ENCODE results near the gene FRMD4B. TPM values are rescaled to one million over a fixed set of nuclear protein-coding genes. Genes with fewer than 3 reads are reported as not detected.
A peak's percentile ranks its signal among the peaks of the same experiment; 100 is the strongest.

Gene FRMD4B
- total RNA-seq, 2 donors from 2014 or later: 57.5 to 86.1 TPM

DNA sequence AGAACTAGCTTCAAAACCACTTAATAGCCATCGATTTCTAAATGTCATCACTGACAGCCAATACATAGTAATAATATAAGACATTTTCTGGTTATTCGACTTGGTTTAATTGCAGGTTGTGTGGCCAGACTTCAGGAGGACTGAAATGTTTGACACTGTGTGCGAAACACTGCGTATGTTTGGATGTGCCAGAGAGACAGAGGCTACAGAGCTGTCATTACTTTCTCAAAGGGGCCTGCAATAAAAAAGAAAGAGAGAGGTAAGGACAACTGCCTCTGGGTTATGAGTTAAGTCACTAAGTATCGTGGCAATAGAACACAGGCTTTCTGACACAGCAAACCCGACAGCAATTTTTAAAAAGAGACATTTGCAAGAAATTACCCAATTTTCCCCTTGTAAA, 264.4 kb downstream of the FRMD4B start:
- Histone ChIP-seq H3K36me3 (no peaks in the 10 kb centered on the region), H3K9me3 (no peaks in the 10 kb centered on the region), H3K4me1 (ENCODE audit: control insufficient read depth in 1 of 2, low read depth in 2 of 2) (no peaks in the 10 kb centered on the region), H3K27me3 (replicated peaks; ENCODE audit: insufficient read depth) (no peaks in the 10 kb centered on the region), H3K27ac (no peak overlapping the region), H3K4me3 (no peak overlapping the region)
- TF ChIP-seq, protein P1, sequence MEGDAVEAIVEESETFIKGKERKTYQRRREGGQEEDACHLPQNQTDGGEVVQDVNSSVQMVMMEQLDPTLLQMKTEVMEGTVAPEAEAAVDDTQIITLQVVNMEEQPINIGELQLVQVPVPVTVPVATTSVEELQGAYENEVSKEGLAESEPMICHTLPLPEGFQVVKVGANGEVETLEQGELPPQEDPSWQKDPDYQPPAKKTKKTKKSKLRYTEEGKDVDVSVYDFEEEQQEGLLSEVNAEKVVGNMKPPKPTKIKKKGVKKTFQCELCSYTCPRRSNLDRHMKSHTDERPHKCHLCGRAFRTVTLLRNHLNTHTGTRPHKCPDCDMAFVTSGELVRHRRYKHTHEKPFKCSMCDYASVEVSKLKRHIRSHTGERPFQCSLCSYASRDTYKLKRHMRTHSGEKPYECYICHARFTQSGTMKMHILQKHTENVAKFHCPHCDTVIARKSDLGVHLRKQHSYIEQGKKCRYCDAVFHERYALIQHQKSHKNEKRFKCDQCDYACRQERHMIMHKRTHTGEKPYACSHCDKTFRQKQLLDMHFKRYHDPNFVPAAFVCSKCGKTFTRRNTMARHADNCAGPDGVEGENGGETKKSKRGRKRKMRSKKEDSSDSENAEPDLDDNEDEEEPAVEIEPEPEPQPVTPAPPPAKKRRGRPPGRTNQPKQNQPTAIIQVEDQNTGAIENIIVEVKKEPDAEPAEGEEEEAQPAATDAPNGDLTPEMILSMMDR (IDR thresholded peaks at IDR 0.05): no peak
- no peak for DNase-seq (ENCODE audit: low spot score)
- ATAC-seq (ENCODE audit: insufficient number of reproducible peaks, low FRiP score, low read depth): no peak

DNA sequence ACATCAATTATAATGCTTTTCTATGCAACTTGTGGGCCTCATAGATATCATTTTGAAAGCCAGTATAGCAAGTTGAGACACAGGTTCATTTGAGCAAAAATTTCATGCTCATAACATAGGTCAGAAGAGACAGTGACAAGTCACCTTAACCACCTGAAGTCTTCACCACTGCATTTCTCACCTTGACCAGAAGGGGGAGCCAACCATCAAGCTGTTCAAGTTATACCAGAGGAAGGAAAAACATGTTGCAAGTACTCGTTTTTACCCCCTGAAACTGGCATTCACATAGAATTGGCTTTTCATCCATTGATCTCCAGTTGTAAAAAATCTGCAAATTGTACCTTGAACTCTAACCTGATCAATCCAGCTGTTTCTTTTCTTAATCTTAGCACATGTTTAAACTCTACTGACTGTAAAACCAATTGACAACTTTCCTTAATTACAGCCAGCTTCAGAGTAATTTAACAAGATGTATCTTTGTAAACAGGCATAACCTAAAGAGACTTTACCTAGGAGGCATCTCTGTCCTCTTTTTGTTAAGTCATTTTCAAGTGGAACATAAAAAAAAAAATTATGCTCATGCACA, 264.9 kb downstream of the FRMD4B start:
- peaks cover 0 to 2% of the 10 kb centered on the region in 2 donors for H3K4me1 ChIP-seq (ENCODE audit: control insufficient read depth in 1 of 2, low read depth in 2 of 2)
- ATAC-seq (ENCODE audit: insufficient number of reproducible peaks, low FRiP score, low read depth) (no peak), DNase-seq (ENCODE audit: low spot score) (peak; percentile 30)
- H3K4me3 ChIP-seq: no peak overlapping the region
- H3K9me3 ChIP-seq: no peaks in the 10 kb centered on the region
- no peak overlapping the region for H3K27ac ChIP-seq
- no peaks in the 10 kb centered on the region for H3K36me3 ChIP-seq
- TF ChIP-seq, protein P1 (IDR thresholded peaks at IDR 0.05): peak; percentile 95
- H3K27me3 ChIP-seq (replicated peaks; ENCODE audit: insufficient read depth): no peaks in the 10 kb centered on the region
